LNCaP clone FGC (cell line): ENCODE results near the gene ELOVL2.
"Not testable (repeated sequence)": the region's sequence is repeated elsewhere in the genome, so short reads cannot be mapped to it uniquely, and the experiment has no call there.

Experiments
- DNase-seq: peaks from one replicate; pipeline ENCODE4 v3.0.0-alpha.2; 2011; ENCODE audit warnings: low read depth
- H3K4me3 ChIP-seq: 2 replicates; pipeline ENCODE4 v1.5.1; 2011; ENCODE audit warnings: mild to moderate bottlenecking, low read depth, low read length, control low read depth
- TF ChIP-seq, protein P1 (sequence below): IDR thresholded peaks from 2 replicates; pipeline ENCODE4 v1.5.1; 2012; ENCODE audit warnings: mild to moderate bottlenecking; ENCODE audit not compliant: control insufficient read depth, insufficient read depth; ENCODE audit errors: extremely low read depth

ELOVL2 gene

DNA sequence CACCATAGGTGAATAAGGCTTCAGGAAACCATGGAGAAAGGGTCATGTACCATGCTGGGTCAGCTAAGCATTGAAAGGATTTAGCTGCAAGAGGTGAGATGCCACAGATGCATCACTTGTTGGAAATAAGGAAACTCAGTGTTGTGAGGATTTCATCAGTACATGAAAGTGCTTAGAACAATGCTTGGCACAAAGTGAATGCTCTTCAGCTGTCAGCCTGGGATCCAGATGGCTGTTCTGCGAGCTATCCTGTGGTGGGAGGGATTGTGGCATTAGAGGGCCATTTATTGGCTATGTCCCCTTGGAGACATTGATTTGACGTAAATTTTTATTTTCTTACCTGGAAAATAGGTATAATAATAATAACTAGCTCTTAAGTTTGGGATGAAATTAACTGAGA lies 53.0 kb downstream of the ELOVL2 start:
- no peak for DNase-seq
- TF ChIP-seq, protein P1, sequence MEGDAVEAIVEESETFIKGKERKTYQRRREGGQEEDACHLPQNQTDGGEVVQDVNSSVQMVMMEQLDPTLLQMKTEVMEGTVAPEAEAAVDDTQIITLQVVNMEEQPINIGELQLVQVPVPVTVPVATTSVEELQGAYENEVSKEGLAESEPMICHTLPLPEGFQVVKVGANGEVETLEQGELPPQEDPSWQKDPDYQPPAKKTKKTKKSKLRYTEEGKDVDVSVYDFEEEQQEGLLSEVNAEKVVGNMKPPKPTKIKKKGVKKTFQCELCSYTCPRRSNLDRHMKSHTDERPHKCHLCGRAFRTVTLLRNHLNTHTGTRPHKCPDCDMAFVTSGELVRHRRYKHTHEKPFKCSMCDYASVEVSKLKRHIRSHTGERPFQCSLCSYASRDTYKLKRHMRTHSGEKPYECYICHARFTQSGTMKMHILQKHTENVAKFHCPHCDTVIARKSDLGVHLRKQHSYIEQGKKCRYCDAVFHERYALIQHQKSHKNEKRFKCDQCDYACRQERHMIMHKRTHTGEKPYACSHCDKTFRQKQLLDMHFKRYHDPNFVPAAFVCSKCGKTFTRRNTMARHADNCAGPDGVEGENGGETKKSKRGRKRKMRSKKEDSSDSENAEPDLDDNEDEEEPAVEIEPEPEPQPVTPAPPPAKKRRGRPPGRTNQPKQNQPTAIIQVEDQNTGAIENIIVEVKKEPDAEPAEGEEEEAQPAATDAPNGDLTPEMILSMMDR, result no peak
- no peak overlapping the region for H3K4me3 ChIP-seq

DNA sequence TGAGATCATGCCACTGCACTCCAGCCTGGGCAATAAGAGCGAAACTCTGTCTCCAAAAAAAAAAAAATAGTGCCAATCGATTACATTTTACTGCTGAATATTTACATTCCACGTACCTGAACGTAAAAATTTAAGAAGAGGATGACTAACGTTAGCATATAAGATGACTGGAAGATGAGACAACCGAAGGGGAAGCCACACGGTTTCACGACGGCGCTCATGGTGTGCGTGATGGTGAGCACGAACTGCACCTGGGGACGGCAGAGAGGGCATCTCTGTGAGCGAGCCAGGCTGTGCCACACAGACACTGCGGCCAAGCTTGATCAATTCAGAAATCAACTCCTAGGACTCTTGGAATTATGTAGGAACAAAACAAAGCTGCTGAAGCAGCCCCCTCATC lies 54.5 kb downstream of the ELOVL2 start:
- DNase-seq, result no peak
- H3K4me3 ChIP-seq, result no peak overlapping the region
- TF ChIP-seq, protein P1, result no peak

DNA sequence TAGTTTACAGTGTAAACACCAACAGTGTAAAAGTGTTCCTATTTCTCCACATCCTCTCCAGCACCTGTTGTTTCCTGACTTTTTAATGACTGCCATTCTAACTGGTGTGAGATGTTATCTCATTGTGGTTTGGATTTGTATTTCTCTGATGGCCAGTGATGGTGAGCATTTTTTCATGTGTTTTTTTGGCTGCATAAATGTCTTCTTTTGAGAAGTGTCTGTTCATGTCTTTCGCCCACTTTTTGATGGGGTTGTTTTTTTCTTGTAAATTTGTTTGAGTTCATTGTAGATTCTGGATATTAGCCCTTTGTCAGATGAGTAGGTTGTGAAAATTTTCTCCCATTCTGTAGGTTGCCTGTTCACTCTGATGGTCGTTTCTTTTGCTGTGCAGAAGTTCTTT lies 59.1 kb downstream of the ELOVL2 start:
- DNase-seq, H3K4me3 ChIP-seq: not testable (repeated sequence)

DNA sequence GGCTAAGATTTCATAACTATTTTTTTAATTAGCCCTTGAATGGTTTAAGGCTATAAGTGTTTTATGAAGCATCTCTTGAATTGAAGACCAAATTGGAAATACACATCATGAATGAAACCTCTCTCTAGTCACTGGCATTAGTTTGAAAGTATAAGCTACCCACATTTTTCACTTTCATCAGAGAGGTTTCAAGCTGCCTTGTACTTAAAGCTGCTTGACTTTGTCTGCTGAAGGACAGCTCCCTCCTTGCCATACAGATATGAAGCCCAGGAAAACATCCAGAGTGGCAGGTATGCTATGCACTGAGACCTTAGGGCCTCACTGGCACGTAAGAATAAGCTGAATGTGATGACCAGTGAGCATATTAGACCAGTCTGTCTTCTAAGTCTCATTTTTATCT lies 62.7 kb downstream of the ELOVL2 start:
- H3K4me3 ChIP-seq, result no peak overlapping the region
- TF ChIP-seq, protein P1, result no peak
- no peak for DNase-seq

DNA sequence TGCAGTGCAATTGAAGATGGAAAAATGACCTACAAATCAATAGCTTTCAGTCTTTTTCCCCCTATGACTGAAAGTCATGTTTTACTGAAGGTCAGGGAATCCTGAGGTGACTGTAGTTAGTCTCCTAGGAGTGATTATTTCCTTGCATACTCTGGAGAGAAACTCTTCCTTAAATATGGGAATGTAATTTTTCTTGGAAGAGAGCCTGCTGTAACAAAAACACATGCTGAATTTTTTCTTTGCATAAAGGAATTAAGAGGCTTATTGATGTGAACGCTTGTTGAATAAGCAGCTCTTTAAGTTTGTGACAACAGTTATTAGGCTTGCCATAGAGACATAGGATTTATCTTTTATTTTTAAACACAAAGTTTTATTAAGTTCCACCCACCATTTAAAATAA lies 64.5 kb downstream of the ELOVL2 start:
- DNase-seq, result no peak
- TF ChIP-seq, protein P1, result no peak
- H3K4me3 ChIP-seq, result no peak overlapping the region

DNA sequence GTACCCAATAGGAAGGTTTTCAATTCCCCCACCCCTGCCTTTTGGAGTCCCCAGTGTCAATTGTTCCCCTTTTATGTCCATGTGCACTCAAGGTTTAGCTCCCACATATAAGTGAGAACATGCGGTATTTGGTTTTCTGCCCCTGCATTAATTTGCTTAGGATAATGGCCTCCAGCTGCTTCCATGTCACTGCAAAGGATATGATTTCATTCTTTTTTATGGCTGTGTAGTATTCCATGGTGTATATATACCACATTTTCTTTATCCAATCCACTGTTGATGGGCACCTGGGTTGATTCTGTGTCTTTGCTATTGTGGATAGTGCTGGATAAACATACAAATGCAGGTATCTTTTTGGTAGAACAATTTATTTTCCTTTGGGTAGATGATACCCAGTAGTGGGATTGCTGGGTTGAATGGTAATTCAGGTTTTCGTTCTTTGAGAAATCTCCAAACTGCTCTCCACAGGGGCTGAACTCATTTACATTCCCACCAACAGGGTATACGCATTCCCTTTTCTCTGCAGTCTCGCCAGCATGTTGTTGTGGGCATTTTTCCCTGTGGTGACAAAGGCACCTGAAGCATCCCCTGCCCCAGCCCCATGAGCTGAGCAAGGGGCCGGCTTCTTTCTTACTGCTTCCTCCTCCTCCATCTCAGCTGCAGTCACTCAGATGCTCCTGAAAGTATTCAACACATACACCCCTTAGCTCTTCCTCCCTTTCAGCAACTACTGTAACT lies 66.7 kb downstream of the ELOVL2 start:
- H3K4me3 ChIP-seq, result no peak overlapping the region
- TF ChIP-seq, protein P1, result no peak
- DNase-seq, result no peak

DNA sequence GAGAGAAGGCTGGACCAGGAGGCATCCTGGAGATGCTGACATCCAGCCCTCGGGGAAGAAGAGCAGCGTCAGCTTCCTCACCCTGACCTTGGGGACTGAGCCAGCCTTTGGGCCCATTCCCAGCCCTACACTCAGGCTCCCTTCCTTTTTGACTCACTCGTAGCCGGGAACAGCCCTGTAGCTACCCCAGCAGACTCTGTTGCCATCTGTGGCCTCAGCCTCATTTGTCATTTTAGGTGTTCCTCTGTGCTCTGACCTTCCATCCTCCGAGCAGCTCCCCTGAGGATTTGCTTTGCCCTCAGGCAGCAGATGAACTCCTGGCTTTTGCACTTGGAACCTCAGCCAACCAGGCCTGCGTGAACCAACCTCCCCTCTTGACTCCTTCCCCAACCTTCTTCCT lies 67.5 kb downstream of the ELOVL2 start:
- no peak overlapping the region for H3K4me3 ChIP-seq
- TF ChIP-seq, protein P1, result no peak
- no peak for DNase-seq

DNA sequence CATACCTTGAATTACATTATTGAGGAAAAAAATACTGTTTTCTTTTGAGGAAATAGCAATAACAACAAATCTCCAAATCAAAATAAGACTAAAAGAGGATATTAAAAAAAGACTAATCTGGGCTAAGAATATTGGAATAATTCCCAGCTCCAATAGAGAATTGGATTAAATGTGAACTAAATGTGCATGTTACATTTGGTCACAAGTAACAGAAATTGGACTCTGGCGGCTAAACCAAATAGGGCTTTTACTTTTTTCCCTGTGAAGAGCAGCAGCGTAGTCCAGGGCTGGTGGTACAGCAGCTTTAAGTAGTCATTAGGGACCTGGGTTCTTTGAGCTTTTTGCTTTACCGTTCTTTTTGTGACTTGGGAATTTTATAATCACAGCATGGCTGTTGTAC lies 71.9 kb downstream of the ELOVL2 start:
- TF ChIP-seq, protein P1, result no peak
- no peak overlapping the region for H3K4me3 ChIP-seq
- DNase-seq, result no peak
